RWPE2 (cell line): Measurements from ENCODE around the gene TMEM30B.
"Not testable (repeated sequence)": the region's sequence is repeated elsewhere in the genome, so short reads cannot be mapped to it uniquely, and the experiment has no call there.

Experiments
- ATAC-seq: fragments of 200-7000 bp; cut with Tn5 transposase; 3 replicates; pipeline ENCODE4 v1.9.1; 2021; ENCODE audit warnings: low read depth
- DNase-seq: peaks from one replicate; pipeline ENCODE4 v3.0.0-alpha.2; 2020; ENCODE audit warnings: low spot score
- H3K27ac ChIP-seq: fragments of 450-650 bp; 2 replicates; pipeline ENCODE4 v1.5.1; 2017; ENCODE audit warnings: mild to moderate bottlenecking; ENCODE audit not compliant: poor library complexity, severe bottlenecking
- H3K27me3 ChIP-seq: fragments of 250-450 bp; sonication (Bioruptor Pico); 2 replicates; pipeline ENCODE4 v1.5.1; 2021; ENCODE audit warnings: mild to moderate bottlenecking, moderate library complexity; ENCODE audit not compliant: insufficient read depth, poor library complexity, severe bottlenecking
- H3K36me3 ChIP-seq: fragments of 250-450 bp; sonication (Bioruptor Pico); 2 replicates; pipeline ENCODE4 v1.5.1; 2020; ENCODE audit warnings: low read depth, mild to moderate bottlenecking, moderate library complexity
- H3K4me1 ChIP-seq: fragments of 250-450 bp; sonication (Bioruptor Pico); 2 replicates; pipeline ENCODE4 v1.5.1; 2021; ENCODE audit warnings: mild to moderate bottlenecking, moderate library complexity; ENCODE audit not compliant: insufficient read depth, poor library complexity, severe bottlenecking
- H3K4me3 ChIP-seq: fragments of 250-450 bp; sonication (Bioruptor Pico); 2 replicates; pipeline ENCODE4 v1.5.1; 2021; ENCODE audit warnings: mild to moderate bottlenecking, moderate library complexity; ENCODE audit not compliant: severe bottlenecking
- H3K9me3 ChIP-seq: fragments of 250-450 bp; sonication (Bioruptor Pico); 2 replicates; pipeline ENCODE4 v1.5.1; 2021; ENCODE audit warnings: mild to moderate bottlenecking, moderate library complexity; ENCODE audit not compliant: severe bottlenecking
- TF ChIP-seq, protein P1 (sequence below): fragments of 450-650 bp; IDR thresholded peaks from one replicate; pipeline ENCODE4 v1.5.1; 2017; ENCODE audit warnings: mild to moderate bottlenecking, moderate library complexity; ENCODE audit not compliant: poor library complexity, severe bottlenecking

The TMEM30B gene

GRCh38 chr14:61244009-61244408 is 37.1 kb downstream of the TMEM30B start:
- Histone ChIP-seq H3K36me3 (no peaks in the 10 kb centered on the region), H3K27ac (no peak overlapping the region), H3K27me3 (no peaks in the 10 kb centered on the region), H3K4me1 (no peaks in the 10 kb centered on the region), H3K9me3 (no peaks in the 10 kb centered on the region), H3K4me3 (no peak overlapping the region)
- TF ChIP-seq, protein P1, sequence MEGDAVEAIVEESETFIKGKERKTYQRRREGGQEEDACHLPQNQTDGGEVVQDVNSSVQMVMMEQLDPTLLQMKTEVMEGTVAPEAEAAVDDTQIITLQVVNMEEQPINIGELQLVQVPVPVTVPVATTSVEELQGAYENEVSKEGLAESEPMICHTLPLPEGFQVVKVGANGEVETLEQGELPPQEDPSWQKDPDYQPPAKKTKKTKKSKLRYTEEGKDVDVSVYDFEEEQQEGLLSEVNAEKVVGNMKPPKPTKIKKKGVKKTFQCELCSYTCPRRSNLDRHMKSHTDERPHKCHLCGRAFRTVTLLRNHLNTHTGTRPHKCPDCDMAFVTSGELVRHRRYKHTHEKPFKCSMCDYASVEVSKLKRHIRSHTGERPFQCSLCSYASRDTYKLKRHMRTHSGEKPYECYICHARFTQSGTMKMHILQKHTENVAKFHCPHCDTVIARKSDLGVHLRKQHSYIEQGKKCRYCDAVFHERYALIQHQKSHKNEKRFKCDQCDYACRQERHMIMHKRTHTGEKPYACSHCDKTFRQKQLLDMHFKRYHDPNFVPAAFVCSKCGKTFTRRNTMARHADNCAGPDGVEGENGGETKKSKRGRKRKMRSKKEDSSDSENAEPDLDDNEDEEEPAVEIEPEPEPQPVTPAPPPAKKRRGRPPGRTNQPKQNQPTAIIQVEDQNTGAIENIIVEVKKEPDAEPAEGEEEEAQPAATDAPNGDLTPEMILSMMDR = no peak
- no peak for ATAC-seq
- DNase-seq = no peak

DNA sequence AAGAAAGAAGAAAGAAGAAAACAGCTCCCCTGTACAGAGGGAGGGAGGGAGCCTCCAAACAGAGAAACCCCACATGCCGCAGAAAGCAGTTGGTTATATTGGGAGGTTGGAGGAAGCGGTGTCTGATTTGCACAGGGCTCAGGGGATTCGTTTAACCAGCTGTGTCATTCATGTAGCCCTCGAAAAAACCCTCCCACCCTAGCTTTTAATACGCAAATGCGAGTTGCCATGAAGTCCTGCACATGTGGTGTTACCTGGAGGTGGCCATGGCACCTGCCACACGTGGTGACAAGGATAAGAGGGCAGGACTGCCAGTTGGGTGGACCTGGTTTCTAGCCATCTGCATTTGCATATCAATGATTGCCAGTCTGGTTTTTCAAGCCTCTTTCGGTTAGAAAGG is 40.9 kb downstream of the TMEM30B start:
- Histone ChIP-seq H3K27me3 (no peaks in the 10 kb centered on the region), H3K9me3 (no peaks in the 10 kb centered on the region), H3K36me3 (no peaks in the 10 kb centered on the region), H3K27ac (no peak overlapping the region), H3K4me1 (no peaks in the 10 kb centered on the region), H3K4me3 (no peak overlapping the region)
- no peak for DNase-seq
- no peak for ATAC-seq
- TF ChIP-seq, protein P1 = no peak

DNA sequence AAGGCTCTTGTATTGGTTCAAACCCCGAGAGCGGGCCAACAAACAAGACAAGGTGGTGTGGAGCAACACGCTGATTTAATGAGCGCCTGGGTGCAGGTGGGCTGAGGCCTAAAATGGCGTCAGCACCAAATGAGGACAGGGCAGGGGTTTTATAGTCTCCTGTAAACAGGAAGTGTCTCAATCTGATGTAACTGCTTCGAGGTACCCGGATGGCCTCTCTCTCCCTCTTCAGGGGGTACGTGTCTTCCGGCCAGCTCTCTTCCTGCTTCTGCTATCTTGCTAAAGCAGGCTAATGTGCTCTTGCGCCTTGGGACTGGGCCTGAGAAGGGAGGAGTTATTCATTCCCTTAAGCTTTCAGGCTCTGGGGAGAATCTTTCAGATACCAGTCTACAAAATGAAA is 41.9 kb downstream of the TMEM30B start:
- H3K4me3 ChIP-seq, H3K27me3 ChIP-seq, ATAC-seq, DNase-seq, H3K4me1 ChIP-seq, H3K27ac ChIP-seq, H3K9me3 ChIP-seq, H3K36me3 ChIP-seq: not testable (repeated sequence)

GRCh38 chr14:61238611-61239245 is 42.4 kb downstream of the TMEM30B start:
- TF ChIP-seq, protein P1 = no peak
- Histone ChIP-seq H3K27me3 (no peaks in the 10 kb centered on the region), H3K9me3 (no peaks in the 10 kb centered on the region), H3K4me3 (no peak overlapping the region), H3K4me1 (no peaks in the 10 kb centered on the region), H3K36me3 (no peaks in the 10 kb centered on the region), H3K27ac (no peak overlapping the region)
- no peak for DNase-seq
- ATAC-seq = no peak

DNA sequence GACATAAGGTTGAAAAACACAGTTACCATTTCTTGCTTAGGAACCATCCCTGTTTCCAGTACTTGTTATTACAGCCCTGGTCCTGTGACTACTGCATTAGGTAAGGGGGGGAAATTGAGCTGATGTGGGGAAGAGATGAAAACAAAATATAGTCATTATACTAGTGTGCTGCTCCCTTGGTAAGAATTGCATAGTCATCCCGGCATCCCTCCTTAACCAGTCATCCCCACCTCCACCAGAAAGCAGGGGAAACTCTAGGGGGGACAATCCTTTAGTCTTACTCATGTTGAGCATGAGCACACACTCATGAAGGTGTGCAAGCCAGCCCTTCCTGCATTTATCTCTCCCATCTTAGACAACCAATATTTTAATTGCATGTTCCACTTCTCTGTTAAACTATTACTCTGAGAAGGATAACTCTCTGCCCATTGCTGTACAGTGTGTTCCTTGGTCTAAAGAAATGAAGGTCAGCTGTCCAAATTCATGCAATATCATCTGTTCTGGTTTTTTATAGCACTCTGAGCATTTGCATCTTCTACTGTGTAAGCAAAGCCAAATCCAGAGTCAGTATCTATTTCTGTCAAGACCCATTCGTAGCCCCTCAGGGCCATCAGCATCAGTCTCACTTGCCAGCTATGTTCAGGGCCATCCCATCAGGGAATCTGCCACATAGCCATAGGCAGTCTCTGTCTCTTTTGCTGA is 46.8 kb downstream of the TMEM30B start:
- no peak for DNase-seq
- TF ChIP-seq, protein P1 = no peak

More for the DNA sequence above, 46.8 kb downstream of the TMEM30B start:
- H3K4me3 ChIP-seq = no peak overlapping the region
- no peaks in the 10 kb centered on the region for H3K36me3 ChIP-seq
- no peaks in the 10 kb centered on the region for H3K4me1 ChIP-seq
- H3K27ac ChIP-seq = no peak overlapping the region
- H3K27me3 ChIP-seq = no peaks in the 10 kb centered on the region
- H3K9me3 ChIP-seq = no peaks in the 10 kb centered on the region
- no peak for ATAC-seq
